GM19035 (cell line): ENCODE results near the gene OSBPL8.
"Not testable (repeated sequence)": the region's sequence is repeated elsewhere in the genome, so short reads cannot be mapped to it uniquely, and the experiment has no call there.

Experiments used
- ATAC-seq: cut with Tn5 transposase; IDR thresholded peaks from one replicate; pipeline ENCODE4 v1.9.1; 2021; ENCODE audit not compliant: unreplicated experiment

The OSBPL8 gene

GRCh38 chr12:76422543-76423438 is 136.8 kb downstream of the OSBPL8 start:
- no peak for ATAC-seq

DNA sequence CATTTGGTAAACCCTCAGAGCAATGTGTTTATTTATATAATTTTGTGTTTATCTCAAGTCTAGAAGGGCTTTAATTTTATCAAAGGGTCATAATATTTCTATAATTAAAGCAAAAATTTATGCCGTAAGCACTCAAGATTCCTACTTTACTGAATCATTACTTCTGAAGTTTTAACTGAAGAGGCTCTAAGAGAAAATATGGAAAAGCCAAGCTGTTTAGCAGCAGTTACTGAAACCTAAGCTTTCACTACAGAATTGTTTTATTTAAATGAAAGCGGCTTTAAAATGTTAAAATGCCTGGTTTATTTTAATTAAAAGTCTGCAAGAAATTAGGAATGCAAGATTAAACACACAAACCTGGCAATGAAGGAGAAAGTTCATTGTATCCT is 137.4 kb downstream of the OSBPL8 start:
- ATAC-seq = no peak

- no peak for ATAC-seq
Observed at GRCh38 chr12:76421046-76421445, 138.5 kb downstream of the OSBPL8 start.

GRCh38 chr12:76420222-76420621 is 139.3 kb downstream of the OSBPL8 start:
- ATAC-seq = no peak

- ATAC-seq = peak; percentile 71
Observed at GRCh38 chr12:76417116-76417515, 142.5 kb downstream of the OSBPL8 start.

- no peak for ATAC-seq
Observed at GRCh38 chr12:76413121-76413520, 146.4 kb downstream of the OSBPL8 start.

DNA sequence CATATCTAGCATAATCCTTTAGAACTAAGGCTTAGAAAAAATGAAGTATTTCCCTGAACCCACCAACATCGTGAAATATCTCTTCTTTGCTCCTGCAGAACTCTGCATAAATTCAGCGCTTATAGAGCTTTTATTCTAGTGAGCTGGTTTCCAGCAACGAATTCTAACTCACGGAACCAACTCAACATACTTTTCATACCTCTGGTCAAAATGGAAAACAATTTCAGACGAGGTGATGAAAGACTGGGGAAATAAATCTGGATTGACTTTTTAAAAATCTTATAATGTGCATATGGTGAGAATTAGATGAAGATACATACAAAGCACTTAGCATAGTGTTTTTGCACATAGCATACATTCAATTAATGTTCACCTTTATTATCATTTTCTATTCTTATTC is 148.8 kb downstream of the OSBPL8 start:
- no peak for ATAC-seq

DNA sequence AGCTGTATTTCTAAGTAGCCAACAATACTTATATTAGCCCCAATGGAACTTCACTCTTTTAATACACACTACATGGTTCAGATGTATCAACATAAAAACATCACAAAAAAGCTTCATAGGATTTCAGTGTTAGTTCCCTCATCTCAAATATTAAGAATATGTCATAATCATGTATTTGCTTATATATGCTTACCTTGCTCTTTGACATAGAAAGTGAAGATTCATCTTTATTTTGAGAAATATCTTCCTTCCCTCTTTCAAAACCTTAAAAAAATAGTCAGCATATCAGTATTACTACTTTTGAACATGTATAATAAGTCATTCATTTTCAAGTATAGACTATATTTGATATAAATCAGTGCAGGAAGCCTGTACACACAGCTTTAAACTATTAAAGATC is 149.2 kb downstream of the OSBPL8 start:
- no peak for ATAC-seq

DNA sequence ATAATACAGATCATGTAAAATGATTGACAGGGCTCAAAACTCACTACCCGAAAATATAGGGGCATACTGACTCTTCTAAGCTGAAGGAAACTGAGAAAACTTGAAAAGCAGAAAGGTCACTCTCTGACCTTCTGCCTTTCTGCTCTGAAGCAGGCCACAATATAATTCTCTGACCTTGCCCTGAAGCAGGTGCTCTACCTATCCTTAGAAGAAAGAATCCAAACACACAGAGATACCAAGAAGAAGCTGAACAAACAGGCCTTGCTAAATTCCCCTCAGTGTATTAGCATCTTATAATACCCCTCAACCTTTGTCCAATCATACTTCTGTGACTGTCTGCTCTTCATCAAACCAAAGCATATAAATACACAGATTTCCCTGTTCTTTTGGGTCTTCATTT is 150.5 kb downstream of the OSBPL8 start:
- ATAC-seq = no peak

DNA sequence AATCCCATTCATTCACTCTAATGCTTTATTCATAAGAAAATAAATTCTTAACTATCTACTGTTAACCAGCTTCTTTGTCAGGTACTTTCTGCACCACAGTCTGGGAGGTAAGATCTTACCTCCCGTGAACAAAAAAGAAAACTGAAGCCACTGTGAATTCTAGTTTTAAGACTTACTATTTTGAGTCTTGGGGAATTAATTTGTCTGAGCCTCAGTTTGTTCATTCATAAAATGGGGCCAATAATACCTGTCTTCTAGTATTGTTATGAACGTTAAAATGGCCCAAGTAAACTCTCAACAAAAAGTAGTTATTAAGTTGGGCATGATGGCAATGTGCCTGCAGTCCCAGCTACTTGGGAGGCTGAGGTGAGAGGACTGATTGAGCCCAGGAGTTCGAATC is 151.9 kb downstream of the OSBPL8 start:
- no peak for ATAC-seq

GRCh38 chr12:76402259-76402658 is 157.3 kb downstream of the OSBPL8 start:
- no peak for ATAC-seq

DNA sequence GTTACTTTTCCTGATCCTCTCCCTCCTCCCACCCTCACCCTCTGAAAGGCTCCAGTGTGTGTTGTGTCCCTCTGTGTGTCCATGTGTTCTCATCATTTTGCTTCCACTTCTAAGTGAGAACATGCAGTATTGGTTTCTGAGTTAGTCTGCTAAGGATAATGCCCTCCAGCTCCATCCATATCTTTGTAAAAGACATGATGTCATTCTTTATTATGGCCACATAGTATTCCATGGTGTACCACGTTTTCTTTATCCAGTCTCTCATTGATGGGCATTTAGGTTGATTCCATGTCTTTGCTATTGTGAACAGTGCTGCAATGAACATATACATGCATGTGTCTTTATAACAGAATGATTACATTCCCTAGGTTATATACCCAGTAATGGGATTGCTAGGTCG is 159.4 kb downstream of the OSBPL8 start:
- ATAC-seq = no peak

GRCh38 chr12:76399040-76399439 is 160.5 kb downstream of the OSBPL8 start:
- ATAC-seq = no peak

DNA sequence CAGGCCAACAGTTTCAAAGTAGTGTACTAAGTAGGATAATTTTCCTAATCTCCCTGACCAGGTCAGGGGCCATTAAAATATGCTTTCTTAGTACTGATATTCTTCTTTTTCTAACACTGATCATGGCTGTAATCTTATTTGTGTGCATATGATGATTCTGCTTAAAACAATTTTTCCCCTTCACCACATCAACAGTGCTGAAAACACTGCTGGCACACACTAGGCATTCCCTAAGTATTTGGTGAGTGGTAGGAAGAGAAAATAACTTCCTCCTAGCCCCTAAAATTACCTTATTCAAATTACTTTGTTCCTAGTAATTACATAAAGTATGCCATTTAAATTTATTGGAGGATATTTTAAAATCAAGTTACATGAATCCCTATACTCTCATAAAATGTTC is 161.5 kb downstream of the OSBPL8 start:
- no peak for ATAC-seq

- ATAC-seq = no peak
Observed at GRCh38 chr12:76391461-76391860, 168.1 kb downstream of the OSBPL8 start.

DNA sequence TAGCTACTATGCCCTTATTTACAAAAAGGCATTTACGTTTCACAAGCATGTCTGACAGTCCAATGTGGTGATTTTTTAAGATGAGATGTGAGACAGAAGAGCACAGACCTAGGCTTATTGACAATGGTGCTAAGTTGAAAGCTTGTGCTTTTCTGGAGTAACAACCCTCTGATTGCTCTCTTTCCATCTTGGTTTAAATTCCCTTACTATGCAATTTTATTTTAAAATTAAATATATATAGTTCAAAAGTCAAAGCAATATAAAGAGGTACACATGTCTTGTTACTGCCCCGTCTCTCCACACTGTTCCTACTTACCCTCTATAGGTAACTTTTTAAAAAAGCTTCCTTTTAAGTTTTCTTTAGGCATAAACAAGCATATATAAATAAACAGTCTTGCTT is 172.0 kb downstream of the OSBPL8 start:
- no peak for ATAC-seq

DNA sequence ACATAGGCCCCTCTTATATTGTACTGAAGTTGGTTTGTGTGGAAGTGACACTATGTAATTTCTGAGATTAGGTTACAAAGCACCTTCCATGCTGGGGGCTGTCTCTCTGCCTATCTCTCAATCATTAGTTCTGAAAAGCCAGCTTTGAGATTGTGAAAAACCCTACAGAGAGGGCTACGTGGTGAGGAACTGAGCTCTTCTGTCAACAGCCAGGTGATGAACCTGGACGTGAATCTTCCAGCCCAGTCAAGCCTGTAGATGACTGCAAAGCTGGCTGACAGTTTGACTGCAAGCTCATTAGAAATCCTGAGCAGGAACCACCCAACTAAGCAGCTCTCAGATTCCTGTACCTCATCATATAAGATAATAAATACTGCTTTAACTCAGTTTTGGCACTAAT is 175.0 kb downstream of the OSBPL8 start:
- ATAC-seq = no peak

DNA sequence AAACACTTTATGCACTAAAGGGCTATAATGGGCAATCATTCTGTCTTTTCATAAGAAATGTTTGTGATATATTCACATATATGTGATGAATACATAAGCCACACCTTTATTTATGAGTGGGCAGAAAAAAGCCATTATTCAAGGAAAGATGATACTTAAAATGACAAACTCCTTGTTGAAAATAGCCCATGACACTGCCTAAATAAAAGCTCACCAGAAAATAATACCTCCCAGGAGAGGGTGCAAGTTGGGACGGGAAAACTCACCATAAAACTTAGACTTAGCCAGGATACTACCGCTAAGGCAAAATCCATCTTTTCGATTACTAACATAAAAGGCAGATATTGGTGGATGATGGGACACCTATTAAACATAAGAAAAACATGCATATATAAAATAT is 175.6 kb downstream of the OSBPL8 start:
- ATAC-seq = no peak

DNA sequence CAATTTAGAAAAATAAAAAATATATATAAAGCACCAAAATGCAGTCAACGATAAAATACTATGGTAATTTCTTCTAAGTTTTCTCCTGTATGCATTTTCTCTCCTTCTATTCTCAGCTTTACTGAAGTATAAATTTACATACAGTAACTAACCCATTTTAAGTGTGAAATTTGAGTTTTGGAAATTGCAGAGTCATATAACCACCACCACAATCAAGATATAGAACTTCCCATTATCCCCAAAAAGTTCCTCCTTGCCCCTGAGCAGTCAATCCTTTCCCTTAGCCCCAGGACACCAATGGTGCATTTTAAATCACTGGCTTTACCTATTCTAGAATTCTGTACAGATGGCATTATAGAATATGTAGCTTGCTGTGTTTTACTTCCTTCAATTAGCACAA is 180.3 kb downstream of the OSBPL8 start:
- ATAC-seq = no peak

- not testable (repeated sequence) for ATAC-seq
Observed at GRCh38 chr12:76376876-76377275, 182.7 kb downstream of the OSBPL8 start.

DNA sequence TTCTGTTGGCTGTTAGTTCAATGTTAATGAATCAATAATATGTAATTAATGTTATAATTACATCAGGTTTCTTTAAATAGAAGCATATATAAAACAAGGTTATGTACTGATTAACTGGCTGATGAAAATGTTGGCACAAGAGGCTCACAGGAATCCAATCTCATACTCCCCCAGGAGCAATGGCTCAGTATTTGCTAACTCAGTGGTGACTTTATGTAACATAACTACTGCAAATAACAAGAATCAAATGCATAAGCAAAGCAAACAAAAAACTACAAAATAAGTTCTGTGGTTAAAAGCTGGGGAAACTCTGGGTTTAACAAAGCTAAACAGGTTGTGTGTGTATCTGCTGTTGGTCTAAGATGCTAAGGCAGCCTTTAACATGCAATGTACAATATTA is 183.6 kb downstream of the OSBPL8 start:
- ATAC-seq = no peak

GRCh38 chr12:76375470-76375869 is 184.1 kb downstream of the OSBPL8 start:
- no peak for ATAC-seq

DNA sequence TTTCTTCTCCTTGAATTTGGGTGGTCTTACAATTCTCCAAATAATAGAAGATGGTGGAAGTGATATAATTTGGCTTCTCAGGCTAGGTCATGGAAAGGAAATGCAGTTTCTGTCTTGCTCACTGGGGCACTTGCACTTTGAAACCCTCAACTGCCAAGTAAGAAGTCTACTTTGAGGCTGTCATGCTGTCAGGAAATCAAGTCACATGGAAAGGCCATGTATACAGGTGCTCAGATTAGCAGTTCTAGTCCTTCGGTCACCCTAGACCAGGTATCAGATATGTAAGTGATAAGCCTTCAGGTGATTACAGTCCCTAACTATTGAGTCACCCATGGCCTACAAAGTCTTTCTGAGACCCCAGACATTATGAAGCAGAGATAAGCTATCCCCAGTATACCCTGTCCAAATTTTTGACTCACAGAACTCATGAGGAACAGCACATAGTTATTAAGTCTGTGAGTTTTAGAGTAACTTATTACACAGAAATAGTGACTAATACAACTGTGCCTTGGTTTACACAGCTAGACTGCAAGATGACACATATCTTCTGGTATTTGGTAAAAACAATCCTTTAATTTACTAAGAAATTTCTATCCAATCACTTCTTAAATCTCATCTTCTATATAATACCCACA is 185.1 kb downstream of the OSBPL8 start:
- ATAC-seq = no peak
